ENCODE results near the gene NFATC1. TPM values are rescaled to one million over a fixed set of nuclear protein-coding genes. Genes with fewer than 3 reads are reported as not detected.
"Not testable (repeated sequence)": the region's sequence is repeated elsewhere in the genome, so short reads cannot be mapped to it uniquely, and the experiment has no call there.

NFATC1 gene
- polyA plus RNA-seq, 1 donor from 2014 or later = 0.37 TPM

- TF ChIP-seq REST (IDR thresholded peaks at IDR 0.05; ENCODE audit: borderline replicate concordance) (no peak), TAF1 (IDR thresholded peaks at IDR 0.05; ENCODE audit: low read depth) (no peak), RAD21 (conservative IDR thresholded peaks at IDR 0.05) (no peak), MXI1 (conservative IDR thresholded peaks at IDR 0.05; ENCODE audit: poor library complexity, severe bottlenecking) (no peak), EP300 (conservative IDR thresholded peaks at IDR 0.05; ENCODE audit: poor library complexity, severe bottlenecking) (no peak), EZH2 (IDR thresholded peaks at IDR 0.05; ENCODE audit: borderline replicate concordance, insufficient read depth, low read length, poor library complexity, severe bottlenecking) (no peak), POLR2AphosphoS5 (IDR thresholded peaks at IDR 0.05) (no peak)
- no peaks in the 10 kb centered on the region for H3K9me2 ChIP-seq (ENCODE audit: insufficient read depth, low read length)
- no peaks in the 10 kb centered on the region for H3K9me3 ChIP-seq (ENCODE audit: low read length)
- no peak overlapping the region for H3K27ac ChIP-seq (ENCODE audit: low read length)
- no peak overlapping the region for H2AFZ ChIP-seq (ENCODE audit: low read depth, low read length)
- H3K36me3 ChIP-seq (ENCODE audit: insufficient read depth, low read length) = no peaks in the 10 kb centered on the region
- no peak overlapping the region for H3K4me3 ChIP-seq (ENCODE audit: low read length)
- H3K79me2 ChIP-seq (replicated peaks; ENCODE audit: insufficient read depth, low read length) = no peaks in the 10 kb centered on the region
- no peaks in the 10 kb centered on the region for H3K27me3 ChIP-seq (ENCODE audit: insufficient read depth, low read depth, low read length)
- H4K20me1 ChIP-seq (ENCODE audit: insufficient read depth) = no peaks in the 10 kb centered on the region
- H3K9ac ChIP-seq (ENCODE audit: low read length) = no peak overlapping the region
- H3F3A ChIP-seq (ENCODE audit: insufficient read depth, low read length, poor library complexity, severe bottlenecking) = no peaks in the 10 kb centered on the region
- no peak overlapping the region for H3K4me2 ChIP-seq (ENCODE audit: low read length)
Observed at GRCh38 chr18:79480171-79481045, 84.7 kb downstream of the NFATC1 start.

GRCh38 chr18:79481046-79481790 is 85.5 kb downstream of the NFATC1 start:
- Histone ChIP-seq H3K36me3 (ENCODE audit: insufficient read depth, low read length) (no peaks in the 10 kb centered on the region), H3K4me3 (ENCODE audit: low read length) (no peak overlapping the region), H3K79me2 (replicated peaks; ENCODE audit: insufficient read depth, low read length) (no peaks in the 10 kb centered on the region), H2AFZ (ENCODE audit: low read depth, low read length) (no peak overlapping the region), H3K27ac (ENCODE audit: low read length) (no peak overlapping the region), H3K9me2 (ENCODE audit: insufficient read depth, low read length) (no peaks in the 10 kb centered on the region), H3K27me3 (ENCODE audit: insufficient read depth, low read depth, low read length) (no peaks in the 10 kb centered on the region), H3K9me3 (ENCODE audit: low read length) (no peaks in the 10 kb centered on the region), H3K4me2 (ENCODE audit: low read length) (no peak overlapping the region), H4K20me1 (ENCODE audit: insufficient read depth) (no peaks in the 10 kb centered on the region), H3F3A (ENCODE audit: insufficient read depth, low read length, poor library complexity, severe bottlenecking) (no peaks in the 10 kb centered on the region), H3K9ac (ENCODE audit: low read length) (no peak overlapping the region)
- no peak for TF ChIP-seq REST (IDR thresholded peaks at IDR 0.05; ENCODE audit: borderline replicate concordance)
- no peak for TF ChIP-seq MXI1 (conservative IDR thresholded peaks at IDR 0.05; ENCODE audit: poor library complexity, severe bottlenecking)
- TF ChIP-seq SMC3 (conservative IDR thresholded peaks at IDR 0.05; ENCODE audit: poor library complexity) = no peak
- TF ChIP-seq TAF1 (IDR thresholded peaks at IDR 0.05; ENCODE audit: low read depth) = no peak

- not testable (repeated sequence) for H2AFZ ChIP-seq (ENCODE audit: low read depth, low read length); H3K36me3 ChIP-seq (ENCODE audit: insufficient read depth, low read length); H3K4me2 ChIP-seq (ENCODE audit: low read length); H3K27ac ChIP-seq (ENCODE audit: low read length); H4K20me1 ChIP-seq (ENCODE audit: insufficient read depth); H3K9me2 ChIP-seq (ENCODE audit: insufficient read depth, low read length); H3K9me3 ChIP-seq (ENCODE audit: low read length); H3K27me3 ChIP-seq (ENCODE audit: insufficient read depth, low read depth, low read length); H3K9ac ChIP-seq (ENCODE audit: low read length); H3K79me2 ChIP-seq (replicated peaks; ENCODE audit: insufficient read depth, low read length); H3K4me3 ChIP-seq (ENCODE audit: low read length); H3F3A ChIP-seq (ENCODE audit: insufficient read depth, low read length, poor library complexity, severe bottlenecking)
Observed at GRCh38 chr18:79483393-79483792, 87.7 kb downstream of the NFATC1 start.
